Spinal cord (tissue), 10 donors: ENCODE data around the gene SLC25A23. TPM values are rescaled to one million over a fixed set of nuclear protein-coding genes. Genes with fewer than 3 reads are reported as not detected.
A peak's percentile ranks its signal among the peaks of the same experiment; 100 is the strongest.

Experiments
- DNase-seq, 6 donors: peaks; one replicate each; pipeline versions ENCODE4 v3.0.0 to v3.0.0-alpha.2; 2013 to 2015; ENCODE audit warnings: low spot score in 6 of 6, low read depth in 4 of 6
- H3K27ac ChIP-seq: one replicate; pipeline ENCODE4 v1.5.1; 2013; ENCODE audit warnings: low read depth, low read length, control low read depth
- H3K27me3 ChIP-seq: one replicate; pipeline ENCODE4 v1.6.1; 2013; ENCODE audit warnings: low read length; ENCODE audit not compliant: control insufficient read depth, insufficient read depth
- H3K36me3 ChIP-seq: one replicate; pipeline ENCODE4 v1.6.1; 2013; ENCODE audit warnings: low read length; ENCODE audit not compliant: control insufficient read depth, insufficient read depth
- H3K4me1 ChIP-seq: one replicate; pipeline ENCODE4 v1.6.1; 2013; ENCODE audit warnings: low read length; ENCODE audit not compliant: control insufficient read depth, insufficient read depth
- H3K4me3 ChIP-seq: one replicate; pipeline ENCODE4 v1.5.1; 2013; ENCODE audit warnings: low read depth, low read length, control low read depth
- H3K9me3 ChIP-seq: one replicate; pipeline ENCODE4 v1.6.1; 2013; ENCODE audit warnings: low read length; ENCODE audit not compliant: control insufficient read depth, insufficient read depth
- WGBS: methylation state at CpG from one replicate; pipeline ENCODE4 v1.1.5; 2013; ENCODE audit warnings: missing lambda C conversion rate; ENCODE audit not compliant: insufficient coverage; 5-methylcytosine and 5-hydroxymethylcytosine counted together
- polyA plus RNA-seq, 2 donors: library from polyadenylated mRNA; unstranded; fragments of 120-200 nt; gene quantifications; one replicate each; pipeline ENCODE4 v1.2.1, GENCODE V29; 2013; ENCODE audit not compliant: insufficient read length in 2 of 2
- total RNA-seq, 2 donors: library from RNA; depleted of rRNA in 1 of 2; stranded (reverse); fragments of 120-200 nt in 1 of 2; fragments of >200 nt in 1 of 2; gene quantifications; one replicate each; pipeline versions ENCODE4 v1.2.3 to v1.2.4, GENCODE V29; 2013 to 2014
- donor health status: healthy.

SLC25A23 gene
- total and polyA plus RNA-seq, 4 donors, result 57.9 to 220 (median 108) TPM

GRCh38 chr19:6417713-6418561 is 41.7 kb downstream of the SLC25A23 start:
- Histone ChIP-seq H3K4me1 (peaks cover 23% of the 10 kb centered on the region), H3K36me3 (peaks cover 90% of the 10 kb centered on the region), H3K27ac (no peak overlapping the region), H3K4me3 (no peak overlapping the region), H3K9me3 (no peaks in the 10 kb centered on the region), H3K27me3 (no peaks in the 10 kb centered on the region)
- 76% methylated on average over 30 of the region's 33 CpGs for WGBS
- DNase-seq, result peak in 2 of 6 donors; percentile 12 to 28

GRCh38 chr19:6416658-6417405 is 42.8 kb downstream of the SLC25A23 start:
- WGBS, result 90% methylated on average over 26 of the region's 29 CpGs
- no peak overlapping the region for H3K27ac ChIP-seq
- H3K4me3 ChIP-seq, result no peak overlapping the region

DNA sequence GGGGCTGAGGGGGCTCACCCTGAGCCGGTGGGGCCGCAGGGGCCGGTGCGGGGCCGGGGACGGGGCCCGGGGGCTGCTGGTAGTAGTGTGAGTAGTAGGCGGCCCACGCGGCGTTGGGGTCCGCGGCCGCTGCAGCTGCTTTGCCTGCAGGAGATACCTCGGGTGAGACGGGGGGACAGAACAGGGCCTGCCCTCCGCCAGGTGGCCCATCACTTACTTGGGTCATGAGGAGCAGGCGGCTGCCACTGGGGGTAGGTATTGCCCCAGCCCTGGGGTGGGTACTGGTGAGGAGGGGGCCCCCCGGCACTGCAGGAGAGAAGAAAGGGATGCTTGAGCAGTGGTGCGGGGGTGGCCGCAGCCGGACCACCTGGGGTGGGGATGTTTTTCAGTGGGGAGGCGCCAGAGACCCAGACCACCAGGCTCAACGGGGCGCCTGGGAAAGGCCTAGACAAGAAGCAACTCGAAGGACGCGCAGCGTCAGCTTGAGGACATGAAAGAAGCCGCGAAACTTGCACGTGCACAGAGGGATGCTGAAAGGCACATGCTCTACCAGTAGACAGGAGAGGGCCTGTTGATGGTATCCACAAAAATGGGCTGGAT is 43.9 kb downstream of the SLC25A23 start:
- WGBS, result 92% methylated on average over 26 of the region's 32 CpGs
- Histone ChIP-seq H3K36me3 (peaks cover 87% of the 10 kb centered on the region), H3K27me3 (no peaks in the 10 kb centered on the region), H3K27ac (no peak overlapping the region), H3K4me1 (peaks cover 14% of the 10 kb centered on the region), H3K4me3 (no peak overlapping the region), H3K9me3 (no peaks in the 10 kb centered on the region)
- DNase-seq, result no peak

More at GRCh38 chr19:6416658-6417405, 42.8 kb downstream of the SLC25A23 start:
- DNase-seq, result no peak
- H3K36me3 ChIP-seq, result peaks cover 94% of the 10 kb centered on the region
- H3K27me3 ChIP-seq, result no peaks in the 10 kb centered on the region
- H3K4me1 ChIP-seq, result peaks cover 19% of the 10 kb centered on the region
- H3K9me3 ChIP-seq, result no peaks in the 10 kb centered on the region

DNA sequence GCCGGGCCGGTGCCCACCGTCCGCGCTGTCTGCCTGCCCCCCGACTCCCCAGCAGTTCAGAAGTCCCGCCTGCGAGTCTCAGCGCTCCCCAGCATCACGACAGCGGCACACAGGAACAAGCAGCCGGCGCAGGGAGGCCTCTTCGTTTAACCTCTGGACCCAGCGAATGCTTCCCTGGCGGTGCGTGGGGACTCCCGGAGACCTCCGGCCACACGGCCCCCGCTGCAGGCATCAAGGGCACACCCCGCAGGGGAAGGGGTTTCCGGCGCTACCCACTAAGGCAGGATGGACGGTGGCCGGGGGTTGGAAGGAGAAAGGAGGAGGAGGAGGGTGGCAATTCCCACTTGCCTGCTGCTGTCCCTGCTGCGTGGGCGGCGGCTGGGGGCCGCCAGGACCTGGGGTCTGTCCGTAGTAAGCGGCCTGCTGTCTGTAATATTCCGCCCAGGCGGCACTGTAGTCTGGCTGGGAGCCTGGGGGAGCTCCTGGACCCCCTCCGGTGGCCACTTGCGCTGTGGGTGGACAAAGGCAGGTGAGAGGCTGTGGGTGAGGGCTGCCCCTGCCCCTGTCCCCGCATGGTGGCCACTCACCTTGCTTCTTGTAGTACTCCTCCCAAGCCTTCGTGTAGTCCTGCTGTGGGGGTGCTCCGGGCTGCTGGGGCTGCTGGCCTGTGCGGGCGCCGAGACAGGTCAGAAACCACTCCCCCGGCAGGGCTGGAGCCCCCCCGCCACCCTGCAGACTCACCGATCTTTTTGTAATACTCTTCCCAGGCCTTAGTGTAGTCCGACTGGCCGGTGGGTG is 44.6 kb downstream of the SLC25A23 start:
- 90% methylated on average over 46 of the region's 47 CpGs for WGBS

DNA sequence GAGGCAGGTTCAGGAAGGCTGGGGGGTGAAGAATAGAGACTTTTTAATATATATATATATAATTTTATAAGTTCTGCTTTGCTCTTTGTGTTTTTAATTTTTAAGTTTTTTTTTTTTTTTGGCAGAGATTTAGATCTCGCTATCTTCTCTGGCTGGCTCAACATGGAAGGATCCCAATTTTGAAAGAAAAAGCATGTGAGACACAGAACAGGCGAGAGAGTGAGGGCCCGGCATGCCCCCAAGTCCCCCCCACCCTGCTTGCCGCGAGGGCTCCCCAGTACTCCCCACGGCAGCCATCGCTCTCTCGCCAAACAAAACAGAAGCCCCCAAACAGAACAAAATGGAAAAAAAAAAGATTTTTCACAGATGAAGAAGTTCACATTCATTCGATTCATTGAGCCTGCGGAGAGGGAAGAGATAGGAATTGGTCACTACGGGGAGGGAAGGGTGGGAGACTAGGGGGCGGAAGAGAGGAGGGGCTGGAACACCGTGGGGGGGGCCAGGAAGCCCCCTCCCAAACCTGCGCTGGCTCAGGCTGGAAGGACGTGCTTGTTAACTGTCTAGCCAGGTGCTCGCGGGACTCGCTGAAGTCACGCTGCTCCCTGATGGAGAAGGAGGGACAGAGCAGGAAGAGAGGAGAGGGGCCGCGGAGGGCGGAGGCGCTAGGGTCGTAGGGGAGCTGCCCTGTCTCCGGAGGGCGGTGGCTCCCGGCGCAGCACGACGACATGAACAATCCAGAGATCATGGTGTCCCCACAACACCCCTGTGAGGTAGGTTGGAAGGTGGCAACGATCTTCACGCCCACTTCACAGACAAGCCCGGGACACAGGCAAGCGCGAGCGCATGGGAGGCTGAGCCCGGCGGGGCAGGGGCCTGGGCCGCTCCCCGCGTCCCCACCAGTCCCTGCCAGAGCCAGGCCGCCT is 45.6 kb downstream of the SLC25A23 start:
- WGBS, result 78% methylated on average over 34 of the region's 42 CpGs
- Histone ChIP-seq H3K27ac (no peak overlapping the region), H3K27me3 (no peaks in the 10 kb centered on the region), H3K4me3 (no peak overlapping the region), H3K36me3 (peaks cover 70% of the 10 kb centered on the region), H3K9me3 (no peaks in the 10 kb centered on the region), H3K4me1 (peaks cover 14% of the 10 kb centered on the region)
- no peak for DNase-seq

More for the DNA sequence above, 44.6 kb downstream of the SLC25A23 start:
- H3K27ac ChIP-seq, result no peak overlapping the region
- H3K27me3 ChIP-seq, result no peaks in the 10 kb centered on the region
- peaks cover 80% of the 10 kb centered on the region for H3K36me3 ChIP-seq
- H3K9me3 ChIP-seq, result no peaks in the 10 kb centered on the region
- DNase-seq, result no peak
- peaks cover 14% of the 10 kb centered on the region for H3K4me1 ChIP-seq
- H3K4me3 ChIP-seq, result no peak overlapping the region

- no peak overlapping the region for H3K27ac ChIP-seq
- H3K36me3 ChIP-seq, result peaks cover 63% of the 10 kb centered on the region
- peaks cover 13% of the 10 kb centered on the region for H3K4me1 ChIP-seq
- no CpG with 5 or more reads among the region's 10 CpGs for WGBS
- no peaks in the 10 kb centered on the region for H3K27me3 ChIP-seq
- no peaks in the 10 kb centered on the region for H3K9me3 ChIP-seq
- no peak for DNase-seq
- no peak overlapping the region for H3K4me3 ChIP-seq
These were observed 46.3 kb downstream of the SLC25A23 start for GRCh38 chr19:6413291-6413690.

DNA sequence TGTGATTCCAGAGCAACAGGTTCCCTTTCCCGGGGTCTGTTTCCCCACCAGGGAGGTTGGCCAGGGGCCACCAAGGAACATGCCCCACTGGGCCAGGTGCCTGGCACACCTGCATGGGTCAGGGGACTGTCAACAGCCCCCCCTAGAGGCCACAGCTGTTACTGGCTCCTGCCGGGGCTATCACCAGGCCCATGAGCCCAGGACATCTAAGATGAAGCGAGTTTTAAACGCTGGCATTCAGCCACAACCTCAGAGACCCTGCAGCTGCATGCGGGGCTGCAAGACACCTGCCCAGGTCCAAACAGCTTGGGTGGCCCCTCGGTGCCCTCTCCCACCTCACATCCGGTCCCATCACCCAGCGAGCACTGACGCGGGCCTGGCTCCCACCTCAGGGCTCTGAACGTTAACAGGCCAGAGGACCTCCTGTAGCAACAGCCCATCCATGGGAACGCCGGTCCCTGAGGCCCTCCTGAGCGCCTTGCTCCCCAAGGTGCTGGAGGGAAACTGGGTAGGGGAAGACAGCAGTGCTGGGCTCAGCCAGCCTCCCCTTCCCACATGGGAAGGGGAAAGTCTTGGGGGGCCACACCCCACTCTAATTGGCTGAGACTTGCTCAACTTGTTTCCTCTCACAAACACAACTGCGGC is 47.0 kb downstream of the SLC25A23 start:
- WGBS, result 51% methylated on average over 13 of the region's 15 CpGs
- Histone ChIP-seq H3K36me3 (peaks cover 56% of the 10 kb centered on the region), H3K4me1 (peaks cover 6% of the 10 kb centered on the region), H3K4me3 (no peak overlapping the region), H3K27me3 (no peaks in the 10 kb centered on the region), H3K9me3 (no peaks in the 10 kb centered on the region), H3K27ac (no peak overlapping the region)
- DNase-seq, result peak in 2 of 6 donors; percentile 13 to 27

- H3K27ac ChIP-seq, result no peak overlapping the region
- WGBS, result 58% methylated on average over 11 of the region's 12 CpGs
- DNase-seq, result no peak
- no peaks in the 10 kb centered on the region for H3K27me3 ChIP-seq
- no peaks in the 10 kb centered on the region for H3K9me3 ChIP-seq
- peaks cover 4% of the 10 kb centered on the region for H3K4me1 ChIP-seq
- no peak overlapping the region for H3K4me3 ChIP-seq
- peaks cover 50% of the 10 kb centered on the region for H3K36me3 ChIP-seq
These were observed 47.5 kb downstream of the SLC25A23 start for GRCh38 chr19:6412061-6412446.
